Suprapubic skin (tissue), 4 donors: ENCODE results near the gene RSPO1. TPM values are rescaled to one million over a fixed set of nuclear protein-coding genes. Genes with fewer than 3 reads are reported as not detected.

ENCODE experiments used
- DNase-seq, 2 donors: peaks; one replicate each; pipeline ENCODE4 v3.0.0-alpha.2; 2019; ENCODE audit warnings: low spot score in 2 of 2
- H3K27ac ChIP-seq: fragments of 200-600 bp; sonication (generic); one replicate; pipeline ENCODE4 v1.5.1; 2019
- H3K27me3 ChIP-seq: fragments of 200-600 bp; sonication (generic); one replicate; pipeline ENCODE4 v1.5.1; 2019
- H3K36me3 ChIP-seq: fragments of 200-600 bp; sonication (generic); one replicate; pipeline ENCODE4 v1.5.1; 2019
- H3K4me1 ChIP-seq: fragments of 200-600 bp; sonication (generic); one replicate; pipeline ENCODE4 v1.5.1; 2019
- H3K4me3 ChIP-seq: fragments of 200-600 bp; sonication (generic); one replicate; pipeline ENCODE4 v1.5.1; 2019; ENCODE audit warnings: mild to moderate bottlenecking
- H3K9me3 ChIP-seq: fragments of 200-600 bp; sonication (generic); one replicate; pipeline ENCODE4 v1.5.1; 2019
- CTCF ChIP-seq, 2 donors: fragments of 200-600 bp in 1 of 2; fragments of 450-650 bp in 1 of 2; sonication (generic) in 1 of 2; IDR thresholded peaks; one replicate each; pipeline ENCODE4 v1.5.1; 2016 to 2019; ENCODE audit warnings: antibody characterized with exemption in 2 of 2, mild to moderate bottlenecking in 1 of 2, moderate library complexity in 1 of 2
- EP300 ChIP-seq: sonication (generic); formaldehyde crosslinking; IDR thresholded peaks from one replicate; pipeline ENCODE4 v1.6.1; 2017; ENCODE audit warnings: antibody characterized with exemption
- POLR2A ChIP-seq, 2 donors: fragments of 450-650 bp; IDR thresholded peaks; one replicate each; pipeline ENCODE4 v1.6.1; 2017; ENCODE audit warnings: antibody characterized with exemption in 2 of 2, mild to moderate bottlenecking in 2 of 2, moderate library complexity in 2 of 2
- POLR2AphosphoS5 ChIP-seq, 3 donors: sonication (generic); formaldehyde crosslinking; IDR thresholded peaks; one replicate each; pipeline ENCODE4 v1.6.1; 2017; ENCODE audit warnings: antibody characterized with exemption in 3 of 3
- WGBS: methylation state at CpG from one replicate; pipeline ENCODE4 v1.1.5; 2018; 5-methylcytosine and 5-hydroxymethylcytosine counted together
- total RNA-seq, 4 donors: library from RNA; depleted of rRNA; stranded (reverse); fragments of >200 nt; gene quantifications; one replicate each; pipeline ENCODE4 v1.1.0, GENCODE V29; 2016

RSPO1 gene
- total RNA-seq, 4 donors from 2014 or later = 2.1 to 9.7 (median 6.7) TPM

DNA sequence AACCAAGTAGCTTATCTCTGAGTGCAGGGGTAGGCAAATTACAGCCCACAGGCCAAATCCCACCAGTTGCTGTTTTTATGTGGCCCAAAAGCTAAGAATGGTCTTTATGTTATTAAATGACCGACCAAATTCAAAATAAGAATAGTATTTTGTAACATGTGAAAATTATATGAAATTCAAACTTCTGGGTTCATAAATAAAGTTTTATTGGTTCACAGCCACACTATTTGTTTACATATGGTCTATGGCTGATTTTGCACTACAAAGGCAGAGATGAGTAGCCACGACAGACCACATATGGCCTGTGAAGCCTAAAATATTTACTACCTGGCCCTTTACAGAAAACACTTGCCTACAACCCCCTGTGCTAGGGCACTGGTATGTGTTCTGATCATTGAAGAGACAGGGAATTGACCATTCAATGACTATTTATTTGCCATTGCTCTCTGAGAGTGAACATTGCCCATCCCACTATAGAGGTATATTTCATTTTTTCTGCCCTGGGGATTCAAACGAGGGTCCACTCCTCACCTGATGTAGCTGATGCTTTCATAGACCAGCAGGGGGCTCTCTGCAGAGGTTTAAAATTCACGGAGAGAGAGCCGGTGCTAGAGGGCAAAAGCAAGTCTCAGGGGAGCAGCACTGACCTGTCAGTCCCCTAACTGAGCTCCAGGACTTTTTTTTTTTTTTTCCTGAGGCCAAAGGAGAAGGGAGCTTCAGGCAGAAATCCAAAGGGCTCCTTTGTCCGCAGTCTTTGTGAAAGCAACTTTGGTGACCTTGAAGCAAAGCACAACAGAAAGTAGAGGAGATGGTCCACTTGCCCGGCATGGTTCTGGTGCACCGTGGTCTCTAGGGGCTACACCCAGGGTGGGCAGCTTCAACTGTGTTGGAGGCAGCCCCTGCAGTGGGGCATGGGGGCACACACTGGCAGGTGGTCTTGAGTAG, 31.7 kb downstream of the RSPO1 start:
- DNase-seq = no peak
- TF ChIP-seq POLR2AphosphoS5 (IDR thresholded peaks at IDR 0.05) (no peak), EP300 (no peak), CTCF (IDR thresholded peaks at IDR 0.05) (peak; percentile 21 to 43)
- no peaks in the 10 kb centered on the region for H3K36me3 ChIP-seq
- no peak overlapping the region for H3K27ac ChIP-seq
- no peak overlapping the region for H3K4me3 ChIP-seq
- no peaks in the 10 kb centered on the region for H3K9me3 ChIP-seq
- H3K4me1 ChIP-seq = peaks cover 13% of the 10 kb centered on the region
- H3K27me3 ChIP-seq = peaks cover under 1% of the 10 kb centered on the region
- WGBS = 33% methylated on average over 8 of the region's 8 CpGs

DNA sequence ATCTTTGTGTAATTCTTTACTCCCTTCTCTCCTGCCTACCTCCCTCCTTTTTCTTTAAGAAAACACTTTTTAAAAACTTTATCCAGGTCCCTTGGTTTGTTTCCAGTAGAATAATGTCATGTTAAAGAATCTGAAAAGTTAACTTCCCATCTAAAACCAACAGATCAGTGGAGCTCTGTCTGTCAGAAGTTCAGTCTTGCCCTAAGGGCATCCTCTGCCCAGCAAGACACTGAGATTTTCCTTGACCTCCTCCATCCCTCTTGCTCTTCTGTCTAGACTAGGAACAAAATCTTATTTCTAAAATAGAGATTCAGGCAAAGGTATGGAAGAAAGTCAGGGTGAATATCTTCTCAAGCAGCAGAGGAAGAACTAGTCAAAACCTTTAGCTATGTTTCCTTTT, 33.3 kb downstream of the RSPO1 start:
- TF ChIP-seq EP300 (no peak), POLR2A (IDR thresholded peaks at IDR 0.05) (no peak), POLR2AphosphoS5 (IDR thresholded peaks at IDR 0.05) (no peak), CTCF (IDR thresholded peaks at IDR 0.05) (no peak)
- DNase-seq = no peak

DNA sequence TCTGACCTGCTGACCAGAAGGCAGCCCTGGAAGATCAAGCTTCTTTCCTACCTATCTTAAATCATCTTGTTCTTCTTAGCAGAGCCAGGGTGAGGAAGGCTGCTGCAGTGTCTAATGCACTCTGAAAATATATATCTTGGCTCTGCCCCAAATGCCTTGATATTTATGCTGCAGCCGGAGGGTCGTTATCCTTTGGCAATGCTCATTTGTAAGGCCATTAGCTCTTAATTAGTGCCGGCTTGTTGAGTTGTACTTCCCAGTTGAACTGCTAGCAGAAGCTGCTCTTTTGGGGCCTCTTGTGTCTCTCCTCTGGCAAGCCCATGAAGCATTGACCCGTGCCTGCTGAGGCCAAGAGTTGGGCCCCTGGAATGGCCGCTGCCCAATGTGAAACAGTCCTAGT, 34.8 kb downstream of the RSPO1 start:
- Histone ChIP-seq H3K4me3 (no peak overlapping the region), H3K27me3 (no peaks in the 10 kb centered on the region), H3K36me3 (no peaks in the 10 kb centered on the region), H3K27ac (no peak overlapping the region), H3K9me3 (no peaks in the 10 kb centered on the region), H3K4me1 (peaks cover 16% of the 10 kb centered on the region)
- DNase-seq = no peak
- no peak for TF ChIP-seq CTCF (IDR thresholded peaks at IDR 0.05)
- no peak for TF ChIP-seq POLR2AphosphoS5 (IDR thresholded peaks at IDR 0.05)
- TF ChIP-seq EP300 = no peak
- TF ChIP-seq POLR2A (IDR thresholded peaks at IDR 0.05) = no peak
- 71% methylated on average over 5 of the region's 5 CpGs for WGBS

More for the DNA sequence above, 33.3 kb downstream of the RSPO1 start:
- Histone ChIP-seq H3K36me3 (no peaks in the 10 kb centered on the region), H3K27ac (no peak overlapping the region), H3K4me3 (no peak overlapping the region), H3K27me3 (no peaks in the 10 kb centered on the region), H3K4me1 (peaks cover 14% of the 10 kb centered on the region), H3K9me3 (no peaks in the 10 kb centered on the region)

GRCh38 chr1:37596182-37596667, 38.5 kb downstream of the RSPO1 start:
- peaks cover 26% of the 10 kb centered on the region for H3K4me1 ChIP-seq
- H3K4me3 ChIP-seq = peak overlapping the region; percentile 89
- 0% methylated on average over 3 of the region's 3 CpGs for WGBS
- H3K36me3 ChIP-seq = peaks cover 20% of the 10 kb centered on the region
- TF ChIP-seq CTCF (IDR thresholded peaks at IDR 0.05) (no peak), POLR2AphosphoS5 (IDR thresholded peaks at IDR 0.05) (no peak), POLR2A (IDR thresholded peaks at IDR 0.05) (no peak)
- no peak for DNase-seq
- H3K9me3 ChIP-seq = no peaks in the 10 kb centered on the region
- H3K27me3 ChIP-seq = no peaks in the 10 kb centered on the region
- peak overlapping the region; percentile 84 for H3K27ac ChIP-seq

DNA sequence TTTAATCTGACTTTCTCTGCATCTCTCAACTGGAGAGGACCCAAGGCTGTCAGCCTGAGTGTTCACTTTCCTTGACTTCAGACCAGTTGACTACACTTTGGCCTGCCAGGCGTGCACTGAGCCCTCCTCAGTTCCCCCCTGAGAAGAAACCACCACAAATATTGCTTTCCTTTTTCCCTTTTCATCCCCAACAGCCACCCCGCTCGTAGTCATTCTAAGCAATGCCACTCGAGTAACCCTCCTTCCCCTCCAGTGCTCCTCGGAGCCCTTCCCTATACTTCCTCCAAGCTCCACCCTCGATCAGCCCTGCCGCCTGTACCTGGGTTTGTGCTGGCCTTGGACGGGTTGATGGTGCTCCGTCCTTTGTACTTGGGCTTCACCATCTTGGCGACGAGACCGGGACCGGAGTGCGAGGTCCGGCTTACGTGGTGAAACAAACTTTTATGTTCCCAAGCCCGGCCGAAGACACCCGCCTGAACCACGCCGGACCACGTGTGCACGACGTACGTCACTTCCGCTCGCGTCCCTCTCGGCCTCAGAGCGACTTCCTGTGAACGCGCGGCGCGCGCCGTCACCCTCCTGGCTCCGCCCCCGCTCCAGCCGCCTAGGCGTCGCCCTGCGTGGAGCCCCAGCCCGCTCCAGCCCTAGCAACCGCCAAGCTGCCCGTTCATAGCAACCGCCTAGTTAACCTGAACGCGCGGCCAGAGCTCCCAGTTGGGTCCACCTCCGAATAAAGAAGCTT, 39.1 kb downstream of the RSPO1 start, which contains the start of gene GNL2:
GNL2 (minus strand) TSS at position 498 of the 742 bp plus-strand sequence; CDS start at position 383, 115 bp downstream.
- Histone ChIP-seq H3K4me3 (peak within 1 kb of the TSS; percentile 89), H3K4me1 (peaks cover 26% of the 10 kb centered on the region), H3K36me3 (peaks cover 26% of the 10 kb centered on the region), H3K27me3 (no peaks in the 10 kb centered on the region), H3K9me3 (no peaks in the 10 kb centered on the region), H3K27ac (peak within 1 kb of the TSS; percentile 84)
- TF ChIP-seq POLR2A (IDR thresholded peaks at IDR 0.05) (peak in 1 of 2 donors; percentile 76), POLR2AphosphoS5 (IDR thresholded peaks at IDR 0.05) (peak in 2 of 3 donors; percentile 39 to 55), CTCF (IDR thresholded peaks at IDR 0.05) (no peak)
- DNase-seq = peak; percentile 97 to 98
- 0% methylated on average over 31 of the region's 51 CpGs for WGBS
